Upper lobe of left lung (tissue), 6 donors: ENCODE results near the gene HBA1. TPM values are rescaled to one million over a fixed set of nuclear protein-coding genes. Genes with fewer than 3 reads are reported as not detected.

Experiments used
- ATAC-seq, 2 donors: fragments of 200-7000 bp; cut with Tn5 transposase; one replicate each; pipeline ENCODE4 v1.9.1; 2022; ENCODE audit warnings: mild to moderate bottlenecking in 2 of 2, moderate library complexity in 2 of 2; ENCODE audit not compliant: low FRiP score in 2 of 2
- DNase-seq, 2 donors: peaks; one replicate each; pipeline ENCODE4 v3.0.0-alpha.2; 2019 to 2020
- H3K27ac ChIP-seq, 4 donors: fragments of 200-600 bp; sonication (generic); one replicate each; pipeline ENCODE4 v1.5.1; 2016 to 2019
- H3K27me3 ChIP-seq, 4 donors: fragments of 200-600 bp; sonication (generic); one replicate each; pipeline ENCODE4 v1.5.1; 2017 to 2019
- H3K36me3 ChIP-seq, 4 donors: fragments of 200-600 bp; sonication (generic); one replicate each; pipeline ENCODE4 v1.5.1; 2016 to 2019
- H3K4me1 ChIP-seq, 4 donors: fragments of 200-600 bp; sonication (generic); one replicate each; pipeline ENCODE4 v1.5.1; 2018 to 2019
- H3K4me3 ChIP-seq, 4 donors: fragments of 200-600 bp; sonication (generic); one replicate each; pipeline ENCODE4 v1.5.1; 2017 to 2019; ENCODE audit warnings: mild to moderate bottlenecking in 2 of 4, moderate library complexity in 1 of 4
- H3K9me3 ChIP-seq, 4 donors: fragments of 200-600 bp; sonication (generic); one replicate each; pipeline ENCODE4 v1.5.1; 2018 to 2019
- EP300 ChIP-seq, 4 donors: sonication (generic); formaldehyde crosslinking; IDR thresholded peaks; one replicate each; pipeline ENCODE4 v1.5.1; 2017; ENCODE audit warnings: antibody characterized with exemption in 4 of 4, control low read depth in 2 of 4
- POLR2A ChIP-seq, 4 donors: fragments of 450-650 bp; IDR thresholded peaks; one replicate each; pipeline ENCODE4 v1.5.1; 2016 to 2017; ENCODE audit warnings: antibody characterized with exemption in 4 of 4, mild to moderate bottlenecking in 2 of 4
- POLR2AphosphoS5 ChIP-seq, 2 donors: sonication (generic); formaldehyde crosslinking; IDR thresholded peaks; one replicate each; pipeline ENCODE4 v1.5.1; 2017; ENCODE audit warnings: antibody characterized with exemption in 2 of 2
- WGBS, 2 donors: methylation state at CpG; one replicate each; pipeline ENCODE4 v1.1.5; 2017 to 2018; 5-methylcytosine and 5-hydroxymethylcytosine counted together
- total RNA-seq, 6 donors: library from RNA; depleted of rRNA in 4 of 6; stranded (reverse); fragments of >200 nt in 4 of 6; gene quantifications; one replicate each; pipeline versions ENCODE4 v1.1.0 to v1.2.1, GENCODE V29; 2016 to 2021
- TF ChIP-seq, protein P1 (sequence below), 6 experiments: fragments of 450-650 bp in 4 of 6; fragments of 200-600 bp in 2 of 6; sonication (generic) in 2 of 6; IDR thresholded peaks; one replicate each; pipeline ENCODE4 v1.5.1; 2016 to 2019; ENCODE audit warnings: antibody characterized with exemption in 6 of 6
- donor health status: DM: no; HTN: no; CAD: no; lungs with moderate emphysema.
- donor health status: DM: no; HTN: yes; CAD: no; lungs with severe emphysema.

The HBA1 gene
- total RNA-seq, 6 donors from 2014 or later = 52.7 to 591 (median 286) TPM; not detected in 1

DNA sequence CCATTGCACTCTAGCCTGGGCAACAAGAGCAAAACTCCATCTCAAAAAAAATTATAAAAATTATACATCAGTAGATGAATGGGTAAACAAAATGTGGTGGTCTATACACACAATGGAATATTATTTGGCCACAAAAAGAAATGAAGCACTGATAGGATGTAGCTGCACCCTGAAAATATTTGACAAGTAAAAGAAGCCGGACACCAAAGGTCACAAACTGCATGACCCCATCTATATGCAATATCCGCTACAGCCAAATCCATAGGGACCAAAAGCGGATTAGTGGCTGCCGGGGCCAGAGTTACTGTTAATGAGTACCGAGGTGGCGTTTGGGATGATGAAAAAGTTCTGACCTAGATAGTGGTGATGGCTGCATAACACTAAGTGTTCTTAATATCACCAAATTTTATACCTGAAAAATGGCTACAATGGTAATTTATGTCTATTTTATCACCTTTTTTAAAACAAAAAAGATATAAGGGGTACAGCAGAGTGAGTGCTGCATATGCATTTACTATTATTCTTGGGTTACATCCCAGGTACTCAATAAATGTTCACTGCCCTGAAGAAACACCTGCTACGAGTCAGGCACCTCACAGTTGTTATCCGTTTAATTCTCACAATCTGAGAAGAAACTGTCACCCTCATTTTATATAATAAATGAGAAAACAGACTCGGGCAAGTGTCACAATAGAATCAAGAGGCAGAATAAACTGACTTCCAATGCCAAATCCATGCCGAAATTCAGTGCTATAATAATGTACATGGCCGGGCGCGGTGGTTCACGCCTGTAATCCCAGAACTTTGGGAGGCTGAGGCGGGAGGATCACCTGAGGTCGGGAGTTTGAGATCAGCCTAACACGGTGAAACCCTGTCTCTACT, 3.0 kb downstream of the HBA1 start:
- ATAC-seq (no peak), DNase-seq (no peak)
- Histone ChIP-seq H3K4me3 (no peak overlapping the region), H3K36me3 (no peaks in the 10 kb centered on the region), H3K4me1 (peaks cover 15 to 32% (median 18%) of the 10 kb centered on the region in 4 donors), H3K9me3 (no peaks in the 10 kb centered on the region), H3K27ac (no peak overlapping the region), H3K27me3 (peaks cover 0 to 50% (median 19%) of the 10 kb centered on the region in 4 donors)
- WGBS, 2 donors = 72 to 84% methylated on average over 17 of the region's 17 CpGs
- TF ChIP-seq EP300 (IDR thresholded peaks at IDR 0.05) = no peak
- TF ChIP-seq POLR2A (IDR thresholded peaks at IDR 0.05) = no peak
- TF ChIP-seq POLR2AphosphoS5 (IDR thresholded peaks at IDR 0.05) = no peak

DNA sequence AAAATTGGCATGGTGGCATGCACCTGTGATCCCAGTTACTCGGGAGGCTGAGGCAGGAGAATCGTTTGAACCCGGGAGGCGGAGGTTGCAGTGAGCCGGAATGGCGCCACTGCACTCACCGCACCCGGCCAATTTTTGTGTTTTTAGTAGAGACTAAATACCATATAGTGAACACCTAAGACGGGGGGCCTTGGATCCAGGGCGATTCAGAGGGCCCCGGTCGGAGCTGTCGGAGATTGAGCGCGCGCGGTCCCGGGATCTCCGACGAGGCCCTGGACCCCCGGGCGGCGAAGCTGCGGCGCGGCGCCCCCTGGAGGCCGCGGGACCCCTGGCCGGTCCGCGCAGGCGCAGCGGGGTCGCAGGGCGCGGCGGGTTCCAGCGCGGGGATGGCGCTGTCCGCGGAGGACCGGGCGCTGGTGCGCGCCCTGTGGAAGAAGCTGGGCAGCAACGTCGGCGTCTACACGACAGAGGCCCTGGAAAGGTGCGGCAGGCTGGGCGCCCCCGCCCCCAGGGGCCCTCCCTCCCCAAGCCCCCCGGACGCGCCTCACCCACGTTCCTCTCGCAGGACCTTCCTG, 3.7 kb downstream of the HBA1 start, which contains the start of gene HBQ1:
Gene HBQ1, plus strand, starts transcription at position 359 of the 575 bp plus-strand sequence. Its CDS starts 28 bp downstream, at position 387.
- WGBS, 2 donors = 22 to 24% methylated on average over 12 to 18 of the region's 59 CpGs
- peaks cover 15 to 32% (median 18%) of the 10 kb centered on the region in 4 donors for H3K4me1 ChIP-seq
- H3K27ac ChIP-seq = no peak within 1 kb of the TSS
- peak in 1 of 2 donors; percentile 89 for DNase-seq
- peaks cover 0 to 45% (median 19%) of the 10 kb centered on the region in 4 donors for H3K27me3 ChIP-seq
- H3K36me3 ChIP-seq = no peaks in the 10 kb centered on the region
- TF ChIP-seq EP300 (IDR thresholded peaks at IDR 0.05) (no peak), POLR2A (IDR thresholded peaks at IDR 0.05) (no peak), POLR2AphosphoS5 (IDR thresholded peaks at IDR 0.05) (no peak)
- TF ChIP-seq, protein P1, sequence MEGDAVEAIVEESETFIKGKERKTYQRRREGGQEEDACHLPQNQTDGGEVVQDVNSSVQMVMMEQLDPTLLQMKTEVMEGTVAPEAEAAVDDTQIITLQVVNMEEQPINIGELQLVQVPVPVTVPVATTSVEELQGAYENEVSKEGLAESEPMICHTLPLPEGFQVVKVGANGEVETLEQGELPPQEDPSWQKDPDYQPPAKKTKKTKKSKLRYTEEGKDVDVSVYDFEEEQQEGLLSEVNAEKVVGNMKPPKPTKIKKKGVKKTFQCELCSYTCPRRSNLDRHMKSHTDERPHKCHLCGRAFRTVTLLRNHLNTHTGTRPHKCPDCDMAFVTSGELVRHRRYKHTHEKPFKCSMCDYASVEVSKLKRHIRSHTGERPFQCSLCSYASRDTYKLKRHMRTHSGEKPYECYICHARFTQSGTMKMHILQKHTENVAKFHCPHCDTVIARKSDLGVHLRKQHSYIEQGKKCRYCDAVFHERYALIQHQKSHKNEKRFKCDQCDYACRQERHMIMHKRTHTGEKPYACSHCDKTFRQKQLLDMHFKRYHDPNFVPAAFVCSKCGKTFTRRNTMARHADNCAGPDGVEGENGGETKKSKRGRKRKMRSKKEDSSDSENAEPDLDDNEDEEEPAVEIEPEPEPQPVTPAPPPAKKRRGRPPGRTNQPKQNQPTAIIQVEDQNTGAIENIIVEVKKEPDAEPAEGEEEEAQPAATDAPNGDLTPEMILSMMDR (IDR thresholded peaks at IDR 0.05) = peak in 4 of 6 experiments; percentile 31 to 50 (median 45)
- H3K4me3 ChIP-seq = peak within 1 kb of the TSS; percentile 8 to 41 (median 28)
- peak in 1 of 2 donors; percentile 46 for ATAC-seq
- H3K9me3 ChIP-seq = no peaks in the 10 kb centered on the region

DNA sequence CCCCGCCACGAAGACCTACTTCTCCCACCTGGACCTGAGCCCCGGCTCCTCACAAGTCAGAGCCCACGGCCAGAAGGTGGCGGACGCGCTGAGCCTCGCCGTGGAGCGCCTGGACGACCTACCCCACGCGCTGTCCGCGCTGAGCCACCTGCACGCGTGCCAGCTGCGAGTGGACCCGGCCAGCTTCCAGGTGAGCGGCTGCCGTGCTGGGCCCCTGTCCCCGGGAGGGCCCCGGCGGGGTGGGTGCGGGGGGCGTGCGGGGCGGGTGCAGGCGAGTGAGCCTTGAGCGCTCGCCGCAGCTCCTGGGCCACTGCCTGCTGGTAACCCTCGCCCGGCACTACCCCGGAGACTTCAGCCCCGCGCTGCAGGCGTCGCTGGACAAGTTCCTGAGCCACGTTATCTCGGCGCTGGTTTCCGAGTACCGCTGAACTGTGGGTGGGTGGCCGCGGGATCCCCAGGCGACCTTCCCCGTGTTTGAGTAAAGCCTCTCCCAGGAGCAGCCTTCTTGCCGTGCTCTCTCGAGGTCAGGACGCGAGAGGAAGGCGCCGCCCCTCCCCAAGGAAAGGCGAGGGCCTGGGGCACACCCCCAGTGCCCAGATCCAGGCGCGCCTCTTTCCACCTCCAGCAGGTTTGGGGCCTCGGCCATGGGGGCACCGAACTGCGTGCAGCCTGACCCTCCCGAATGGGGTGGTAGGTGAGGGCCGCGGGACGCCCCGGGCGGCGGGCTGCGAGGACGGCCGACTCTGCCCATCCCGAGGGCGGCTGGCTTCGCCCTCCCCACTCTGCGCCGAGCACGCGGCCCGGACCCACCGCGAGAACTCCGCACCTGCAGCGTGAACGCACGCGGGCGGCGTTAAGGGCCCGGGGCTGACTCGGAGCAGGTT, 4.4 kb downstream of the HBA1 start:
- H3K36me3 ChIP-seq = no peaks in the 10 kb centered on the region
- TF ChIP-seq, protein P1 (IDR thresholded peaks at IDR 0.05) = no peak
- TF ChIP-seq POLR2A (IDR thresholded peaks at IDR 0.05) (peak in 1 of 4 donors; percentile 36), EP300 (IDR thresholded peaks at IDR 0.05) (no peak), POLR2AphosphoS5 (IDR thresholded peaks at IDR 0.05) (peak in 1 of 2 donors; percentile 17)
- 2% methylated on average over 13 of the region's 89 CpGs; no CpG with 5 or more reads in 1 of the 2 donors for WGBS, 2 donors
- H3K4me1 ChIP-seq = peaks cover 15 to 29% (median 18%) of the 10 kb centered on the region in 4 donors
- ATAC-seq (peak; percentile 37 to 89), DNase-seq (peak; percentile 74 to 97)
- H3K27me3 ChIP-seq = peaks cover 0 to 40% (median 19%) of the 10 kb centered on the region in 4 donors
- peak overlapping the region; percentile 8 to 41 (median 28) for H3K4me3 ChIP-seq
- H3K27ac ChIP-seq = no peak overlapping the region
- no peaks in the 10 kb centered on the region for H3K9me3 ChIP-seq

DNA sequence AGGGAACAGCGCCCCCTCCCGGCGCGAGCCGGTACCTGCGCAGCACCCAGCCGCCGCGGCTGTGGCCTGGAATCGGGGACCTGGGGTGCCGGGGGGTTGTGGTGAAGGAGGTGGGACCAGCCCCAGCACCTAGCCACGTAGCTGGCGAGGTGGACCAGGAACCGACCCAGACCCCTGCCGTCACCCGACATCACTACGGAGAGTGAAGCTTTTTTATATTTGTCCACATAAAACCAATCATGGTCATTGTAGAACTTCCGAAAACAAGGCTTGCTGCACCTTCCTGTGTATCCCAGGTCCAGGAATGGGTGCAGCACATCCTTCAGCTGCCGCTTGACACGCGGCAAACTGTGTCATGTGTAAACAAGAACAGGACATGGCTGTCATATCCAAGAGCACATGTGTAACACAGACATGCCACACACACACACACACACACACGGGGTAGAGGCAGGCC, 5.1 kb downstream of the HBA1 start:
- TF ChIP-seq EP300 (IDR thresholded peaks at IDR 0.05) (no peak), POLR2A (IDR thresholded peaks at IDR 0.05) (peak in 1 of 4 donors; percentile 9)
- TF ChIP-seq, protein P1 (IDR thresholded peaks at IDR 0.05) = peak; percentile 97 to 99 (median 98)
- ATAC-seq (peak; percentile 8 to 89), DNase-seq (no peak)
- Histone ChIP-seq H3K4me1 (peaks cover 15 to 26% (median 18%) of the 10 kb centered on the region in 4 donors), H3K36me3 (no peaks in the 10 kb centered on the region), H3K27me3 (peaks cover 0 to 40% (median 19%) of the 10 kb centered on the region in 4 donors), H3K27ac (no peak overlapping the region), H3K4me3 (peak overlapping the region in 2 of 4 donors; percentile 39 to 41), H3K9me3 (no peaks in the 10 kb centered on the region)
- 16% methylated on average over 11 of the region's 22 CpGs; no CpG with 5 or more reads in 1 of the 2 donors for WGBS, 2 donors
